GM12878 (cell line): ENCODE measurements around the gene CFAP299.
"Not testable (repeated sequence)": the region's sequence is repeated elsewhere in the genome, so short reads cannot be mapped to it uniquely, and the experiment has no call there.

Experiments used
- CTCF ChIP-seq, 3 experiments: IDR thresholded peaks in 2 of 3; conservative IDR thresholded peaks in 1 of 3; 2 replicates each; pipeline ENCODE4 v1.5.1; 2011; ENCODE audit warnings: low read depth in 3 of 3, low read length in 3 of 3, mild to moderate bottlenecking in 3 of 3, control low read depth in 2 of 3, moderate library complexity in 2 of 3, inconsistent platforms in 1 of 3, mixed read lengths in 1 of 3; ENCODE audit not compliant: control insufficient read depth in 2 of 3, insufficient read depth in 1 of 3; ENCODE audit errors: extremely low read depth in 1 of 3
- MXI1 ChIP-seq: fragments of 150-350 bp; IDR thresholded peaks from 2 replicates; pipeline ENCODE4 v1.6.1; 2011; ENCODE audit warnings: low read depth, mild to moderate bottlenecking, inconsistent platforms, low read length, improper control_type of control experiment
- TF ChIP-seq, protein P1 (sequence below): IDR thresholded peaks from 2 replicates; pipeline ENCODE4 v1.6.1; 2011; ENCODE audit warnings: low read depth, low read length, improper control_type of control experiment, borderline replicate concordance

DNA sequence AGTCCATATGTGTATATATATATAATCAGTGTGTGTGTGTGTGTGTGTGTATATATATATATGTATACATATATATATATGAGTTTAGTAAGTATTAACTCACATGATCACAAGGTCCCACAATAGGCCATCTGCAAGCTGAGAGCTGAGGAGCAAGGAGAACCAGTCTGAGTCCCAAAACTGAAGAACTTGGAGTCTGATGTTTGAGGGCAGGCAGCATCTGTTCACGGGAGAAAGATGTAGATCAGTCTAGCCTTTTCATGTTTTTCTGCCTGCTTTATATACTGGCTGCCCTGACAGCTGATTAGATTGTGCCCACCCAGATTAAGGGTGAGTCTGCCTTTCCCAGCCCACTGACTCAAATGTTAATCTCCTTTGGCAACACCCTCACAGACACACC lies 465.2 kb downstream of the CFAP299 start:
- TF ChIP-seq MXI1; CTCF (IDR thresholded peaks at IDR 0.05 in 2 of 3, conservative IDR thresholded peaks at IDR 0.05 in 1 of 3; ENCODE audit: control insufficient read depth in 2 of 3, extremely low read depth in 1 of 3, insufficient read depth in 1 of 3, low read depth in 3 of 3, low read length in 3 of 3): not testable (repeated sequence)
- TF ChIP-seq, protein P1, sequence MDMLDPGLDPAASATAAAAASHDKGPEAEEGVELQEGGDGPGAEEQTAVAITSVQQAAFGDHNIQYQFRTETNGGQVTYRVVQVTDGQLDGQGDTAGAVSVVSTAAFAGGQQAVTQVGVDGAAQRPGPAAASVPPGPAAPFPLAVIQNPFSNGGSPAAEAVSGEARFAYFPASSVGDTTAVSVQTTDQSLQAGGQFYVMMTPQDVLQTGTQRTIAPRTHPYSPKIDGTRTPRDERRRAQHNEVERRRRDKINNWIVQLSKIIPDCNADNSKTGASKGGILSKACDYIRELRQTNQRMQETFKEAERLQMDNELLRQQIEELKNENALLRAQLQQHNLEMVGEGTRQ, result not testable (repeated sequence)
